ENCODE results near the gene BEAN1.

The BEAN1 gene

DNA sequence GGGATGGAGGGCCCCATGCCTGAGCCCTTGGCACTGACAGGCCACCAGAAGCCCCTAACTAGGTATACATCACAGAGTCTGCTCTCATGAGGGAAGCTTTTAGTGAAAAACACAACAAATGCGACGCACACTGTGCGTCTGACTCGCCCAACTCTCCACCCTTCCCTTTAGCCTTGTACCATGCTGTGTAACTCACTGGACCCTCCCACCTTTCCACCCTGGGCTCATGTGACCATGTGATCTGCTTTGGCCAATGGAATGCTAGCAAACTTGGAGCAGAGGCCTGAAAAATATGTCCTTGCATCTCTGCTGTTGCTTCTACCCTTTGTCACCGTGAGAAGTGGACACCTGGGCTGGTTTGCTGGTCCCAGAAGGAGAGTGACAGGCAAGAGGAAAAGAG lies 101.2 kb downstream of the BEAN1 start:
- DNase-seq (ENCODE audit: low read depth), result no peak
- TF ChIP-seq, protein P1, sequence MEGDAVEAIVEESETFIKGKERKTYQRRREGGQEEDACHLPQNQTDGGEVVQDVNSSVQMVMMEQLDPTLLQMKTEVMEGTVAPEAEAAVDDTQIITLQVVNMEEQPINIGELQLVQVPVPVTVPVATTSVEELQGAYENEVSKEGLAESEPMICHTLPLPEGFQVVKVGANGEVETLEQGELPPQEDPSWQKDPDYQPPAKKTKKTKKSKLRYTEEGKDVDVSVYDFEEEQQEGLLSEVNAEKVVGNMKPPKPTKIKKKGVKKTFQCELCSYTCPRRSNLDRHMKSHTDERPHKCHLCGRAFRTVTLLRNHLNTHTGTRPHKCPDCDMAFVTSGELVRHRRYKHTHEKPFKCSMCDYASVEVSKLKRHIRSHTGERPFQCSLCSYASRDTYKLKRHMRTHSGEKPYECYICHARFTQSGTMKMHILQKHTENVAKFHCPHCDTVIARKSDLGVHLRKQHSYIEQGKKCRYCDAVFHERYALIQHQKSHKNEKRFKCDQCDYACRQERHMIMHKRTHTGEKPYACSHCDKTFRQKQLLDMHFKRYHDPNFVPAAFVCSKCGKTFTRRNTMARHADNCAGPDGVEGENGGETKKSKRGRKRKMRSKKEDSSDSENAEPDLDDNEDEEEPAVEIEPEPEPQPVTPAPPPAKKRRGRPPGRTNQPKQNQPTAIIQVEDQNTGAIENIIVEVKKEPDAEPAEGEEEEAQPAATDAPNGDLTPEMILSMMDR (conservative IDR thresholded peaks at IDR 0.05; ENCODE audit: low read depth, low read length), result no peak
- no peak overlapping the region for H3K4me3 ChIP-seq (ENCODE audit: low read length)

DNA sequence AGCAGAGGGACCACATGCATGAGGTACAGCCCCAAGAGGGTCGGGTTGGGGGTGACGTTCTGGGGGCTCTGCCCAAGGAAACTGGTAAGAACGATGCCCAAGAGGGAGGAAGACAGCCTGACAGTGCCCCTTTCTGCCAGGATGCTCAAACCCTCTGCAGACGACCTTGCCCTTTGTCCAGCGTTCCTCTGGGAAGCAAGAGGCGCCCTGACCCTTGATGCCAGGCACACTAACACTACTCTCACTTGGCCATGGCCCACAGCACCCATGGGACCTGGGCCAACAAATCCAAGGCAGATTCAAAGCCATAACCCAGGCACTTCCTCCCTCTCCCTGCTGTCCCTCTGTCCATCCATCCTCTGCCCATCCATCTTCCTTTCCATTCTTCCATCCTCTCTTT lies 102.4 kb downstream of the BEAN1 start:
- no peak for DNase-seq (ENCODE audit: low read depth)
- H3K4me3 ChIP-seq (ENCODE audit: low read length), result no peak overlapping the region
- TF ChIP-seq, protein P1 (conservative IDR thresholded peaks at IDR 0.05; ENCODE audit: low read depth, low read length), result no peak
